Measurements from ENCODE around the gene EDIL3.
"Not testable (repeated sequence)": the region's sequence is repeated elsewhere in the genome, so short reads cannot be mapped to it uniquely, and the experiment has no call there.

EDIL3 gene

GRCh38 chr5:84018521-84018920, 366.2 kb downstream of the EDIL3 start:
- not testable (repeated sequence) for H3K36me3 ChIP-seq (ENCODE audit: control insufficient read depth, insufficient read depth, low read length); H3K9ac ChIP-seq (ENCODE audit: low read depth, low read length); H3K27me3 ChIP-seq (ENCODE audit: control insufficient read depth, insufficient read depth, low read length); H3K9me3 ChIP-seq (ENCODE audit: control insufficient read depth, insufficient read depth, low read length); H3K4me1 ChIP-seq (ENCODE audit: control insufficient read depth, insufficient read depth, low read length); H3K4me3 ChIP-seq (ENCODE audit: low read depth, low read length)

DNA sequence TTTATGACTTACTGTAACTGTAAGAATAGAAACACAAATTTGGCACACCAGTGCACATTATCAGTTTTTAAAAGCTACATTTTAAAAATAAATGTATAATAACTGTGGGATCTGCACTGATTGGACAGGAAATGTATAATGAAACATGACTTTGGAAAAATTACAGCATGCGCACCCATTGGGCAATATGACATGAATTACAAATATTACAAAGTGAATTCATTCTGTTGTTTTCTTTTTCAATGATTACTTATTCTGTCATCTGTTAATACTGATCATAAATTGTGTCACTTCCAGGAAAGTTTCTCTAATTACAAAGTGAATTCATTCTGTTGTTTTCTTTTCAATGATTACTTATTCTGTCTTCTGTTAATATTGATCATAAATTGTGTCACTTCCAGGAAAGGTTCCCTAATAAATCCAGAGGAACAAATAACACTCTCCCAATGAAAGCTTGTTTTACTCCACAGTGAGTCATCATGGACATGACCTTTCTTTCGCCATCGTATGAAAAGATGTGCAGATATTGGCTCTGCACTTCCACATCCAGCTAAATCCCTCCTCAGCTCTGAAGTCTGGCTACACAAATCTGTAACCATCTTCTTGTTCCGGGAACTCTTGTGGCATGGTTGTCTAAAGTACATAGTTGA, 367.0 kb downstream of the EDIL3 start:
- no peaks in the 10 kb centered on the region for H3K9me3 ChIP-seq (ENCODE audit: control insufficient read depth, insufficient read depth, low read length)
- H3K4me3 ChIP-seq (ENCODE audit: low read depth, low read length), result no peak overlapping the region
- no peaks in the 10 kb centered on the region for H3K4me1 ChIP-seq (ENCODE audit: control insufficient read depth, insufficient read depth, low read length)
- H3K36me3 ChIP-seq (ENCODE audit: control insufficient read depth, insufficient read depth, low read length), result no peaks in the 10 kb centered on the region
- H3K27me3 ChIP-seq (ENCODE audit: control insufficient read depth, insufficient read depth, low read length), result no peaks in the 10 kb centered on the region
- no peak overlapping the region for H3K9ac ChIP-seq (ENCODE audit: low read depth, low read length)

- Histone ChIP-seq H3K4me3 (ENCODE audit: low read depth, low read length) (no peak overlapping the region), H3K9ac (ENCODE audit: low read depth, low read length) (no peak overlapping the region), H3K9me3 (ENCODE audit: control insufficient read depth, insufficient read depth, low read length) (no peaks in the 10 kb centered on the region), H3K36me3 (ENCODE audit: control insufficient read depth, insufficient read depth, low read length) (no peaks in the 10 kb centered on the region), H3K27me3 (ENCODE audit: control insufficient read depth, insufficient read depth, low read length) (no peaks in the 10 kb centered on the region), H3K4me1 (ENCODE audit: control insufficient read depth, insufficient read depth, low read length) (no peaks in the 10 kb centered on the region)
These were observed 368.6 kb downstream of the EDIL3 start for GRCh38 chr5:84016085-84016484.

DNA sequence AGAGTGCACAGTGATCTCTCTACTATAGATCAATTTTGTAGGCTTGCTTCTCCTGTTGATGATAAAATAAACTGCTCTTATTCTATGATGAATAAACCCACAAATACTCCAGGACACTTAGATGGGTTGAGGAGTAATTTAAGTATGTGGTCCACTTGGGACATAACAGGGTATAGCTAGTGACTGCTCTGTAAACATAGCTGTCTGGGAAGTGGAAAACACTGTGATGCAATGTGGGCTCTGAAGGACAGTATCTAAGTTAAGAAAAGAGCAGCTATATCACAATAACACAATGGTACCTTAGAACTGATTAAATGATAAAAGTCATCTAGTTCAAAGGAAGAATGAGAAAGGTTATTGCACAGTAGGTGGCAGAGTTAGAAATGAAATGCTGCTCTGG, 369.7 kb downstream of the EDIL3 start:
- H3K4me3 ChIP-seq (ENCODE audit: low read depth, low read length), result no peak overlapping the region
- H3K4me1 ChIP-seq (ENCODE audit: control insufficient read depth, insufficient read depth, low read length), result no peaks in the 10 kb centered on the region
- no peak overlapping the region for H3K9ac ChIP-seq (ENCODE audit: low read depth, low read length)

GRCh38 chr5:83993803-83994202, 390.9 kb downstream of the EDIL3 start:
- Histone ChIP-seq H3K9me3 (ENCODE audit: control insufficient read depth, insufficient read depth, low read length) (no peaks in the 10 kb centered on the region), H3K36me3 (ENCODE audit: control insufficient read depth, insufficient read depth, low read length) (no peaks in the 10 kb centered on the region), H3K4me1 (ENCODE audit: control insufficient read depth, insufficient read depth, low read length) (peaks cover 4% of the 10 kb centered on the region), H3K9ac (ENCODE audit: low read depth, low read length) (peak overlapping the region; percentile 26), H3K27me3 (ENCODE audit: control insufficient read depth, insufficient read depth, low read length) (no peaks in the 10 kb centered on the region), H3K4me3 (ENCODE audit: low read depth, low read length) (no peak overlapping the region)

More for the DNA sequence above, 369.7 kb downstream of the EDIL3 start:
- Histone ChIP-seq H3K9me3 (ENCODE audit: control insufficient read depth, insufficient read depth, low read length) (no peaks in the 10 kb centered on the region), H3K27me3 (ENCODE audit: control insufficient read depth, insufficient read depth, low read length) (no peaks in the 10 kb centered on the region), H3K36me3 (ENCODE audit: control insufficient read depth, insufficient read depth, low read length) (no peaks in the 10 kb centered on the region)

DNA sequence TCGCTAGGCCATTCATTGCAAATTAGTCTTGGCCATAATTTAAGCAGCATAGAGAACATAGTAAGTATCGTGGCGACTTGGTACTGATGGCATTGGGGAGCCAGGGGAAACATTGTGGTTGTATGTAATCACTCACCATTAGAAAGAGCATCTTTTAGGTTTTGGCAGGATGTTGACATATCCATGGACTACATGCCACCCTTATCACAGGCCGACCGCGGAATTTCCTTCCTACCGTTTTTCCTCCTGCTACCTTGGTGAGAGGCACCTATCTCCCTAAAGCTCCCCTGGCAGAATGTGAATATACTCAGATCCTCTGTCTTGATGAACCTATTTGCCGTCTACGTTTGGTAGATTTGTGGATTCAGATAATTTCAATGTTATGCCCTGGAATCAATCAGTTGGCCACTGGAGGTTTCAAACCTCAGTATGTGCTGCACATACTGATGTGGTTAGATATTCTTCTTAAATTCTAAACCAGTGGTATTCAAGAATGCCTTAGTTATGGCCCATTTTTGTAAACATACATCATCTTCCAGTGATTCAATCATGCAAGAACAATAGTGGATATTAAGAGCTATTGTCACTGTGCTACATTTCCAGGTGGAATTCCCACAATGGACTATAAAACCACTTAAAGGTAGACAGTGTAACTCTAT, 393.0 kb downstream of the EDIL3 start:
- no peak overlapping the region for H3K9ac ChIP-seq (ENCODE audit: low read depth, low read length)
- H3K4me1 ChIP-seq (ENCODE audit: control insufficient read depth, insufficient read depth, low read length), result peaks cover 4% of the 10 kb centered on the region
- H3K9me3 ChIP-seq (ENCODE audit: control insufficient read depth, insufficient read depth, low read length), result no peaks in the 10 kb centered on the region
- H3K4me3 ChIP-seq (ENCODE audit: low read depth, low read length), result no peak overlapping the region
- no peaks in the 10 kb centered on the region for H3K27me3 ChIP-seq (ENCODE audit: control insufficient read depth, insufficient read depth, low read length)
- H3K36me3 ChIP-seq (ENCODE audit: control insufficient read depth, insufficient read depth, low read length), result no peaks in the 10 kb centered on the region

- no peaks in the 10 kb centered on the region for H3K9me3 ChIP-seq (ENCODE audit: control insufficient read depth, insufficient read depth, low read length)
- no peak overlapping the region for H3K9ac ChIP-seq (ENCODE audit: low read depth, low read length)
- H3K4me3 ChIP-seq (ENCODE audit: low read depth, low read length), result no peak overlapping the region
- H3K27me3 ChIP-seq (ENCODE audit: control insufficient read depth, insufficient read depth, low read length), result no peaks in the 10 kb centered on the region
- H3K36me3 ChIP-seq (ENCODE audit: control insufficient read depth, insufficient read depth, low read length), result no peaks in the 10 kb centered on the region
- H3K4me1 ChIP-seq (ENCODE audit: control insufficient read depth, insufficient read depth, low read length), result no peaks in the 10 kb centered on the region
These were observed 396.4 kb downstream of the EDIL3 start for GRCh38 chr5:83988293-83988685.

GRCh38 chr5:83987513-83988292, 397.0 kb downstream of the EDIL3 start:
- H3K9me3 ChIP-seq (ENCODE audit: control insufficient read depth, insufficient read depth, low read length), result no peaks in the 10 kb centered on the region
- no peaks in the 10 kb centered on the region for H3K36me3 ChIP-seq (ENCODE audit: control insufficient read depth, insufficient read depth, low read length)
- no peaks in the 10 kb centered on the region for H3K4me1 ChIP-seq (ENCODE audit: control insufficient read depth, insufficient read depth, low read length)
- H3K9ac ChIP-seq (ENCODE audit: low read depth, low read length), result no peak overlapping the region
- H3K4me3 ChIP-seq (ENCODE audit: low read depth, low read length), result no peak overlapping the region
- H3K27me3 ChIP-seq (ENCODE audit: control insufficient read depth, insufficient read depth, low read length), result no peaks in the 10 kb centered on the region

DNA sequence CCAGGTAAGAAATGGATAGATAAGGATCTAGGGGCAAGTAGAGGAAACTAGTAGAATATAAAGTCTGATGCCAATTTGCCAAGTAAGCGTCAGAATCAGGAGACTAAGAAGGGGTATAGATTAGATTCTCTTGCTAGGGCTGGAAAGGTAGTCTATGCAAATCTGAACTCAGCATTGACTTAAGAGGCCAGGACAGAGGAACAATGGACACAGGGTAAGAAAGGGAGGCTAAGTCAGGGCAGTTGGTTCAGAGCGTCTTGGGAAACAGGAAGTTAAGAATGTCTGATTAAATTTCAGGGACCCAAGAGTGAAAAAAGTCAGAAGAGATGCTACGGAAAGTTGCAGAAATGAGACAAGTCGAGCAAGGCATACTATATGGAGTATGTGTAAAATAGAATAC, 400.8 kb downstream of the EDIL3 start:
- Histone ChIP-seq H3K4me1 (ENCODE audit: control insufficient read depth, insufficient read depth, low read length) (no peaks in the 10 kb centered on the region), H3K27me3 (ENCODE audit: control insufficient read depth, insufficient read depth, low read length) (no peaks in the 10 kb centered on the region), H3K4me3 (ENCODE audit: low read depth, low read length) (no peak overlapping the region), H3K9ac (ENCODE audit: low read depth, low read length) (no peak overlapping the region), H3K36me3 (ENCODE audit: control insufficient read depth, insufficient read depth, low read length) (no peaks in the 10 kb centered on the region), H3K9me3 (ENCODE audit: control insufficient read depth, insufficient read depth, low read length) (no peaks in the 10 kb centered on the region)

DNA sequence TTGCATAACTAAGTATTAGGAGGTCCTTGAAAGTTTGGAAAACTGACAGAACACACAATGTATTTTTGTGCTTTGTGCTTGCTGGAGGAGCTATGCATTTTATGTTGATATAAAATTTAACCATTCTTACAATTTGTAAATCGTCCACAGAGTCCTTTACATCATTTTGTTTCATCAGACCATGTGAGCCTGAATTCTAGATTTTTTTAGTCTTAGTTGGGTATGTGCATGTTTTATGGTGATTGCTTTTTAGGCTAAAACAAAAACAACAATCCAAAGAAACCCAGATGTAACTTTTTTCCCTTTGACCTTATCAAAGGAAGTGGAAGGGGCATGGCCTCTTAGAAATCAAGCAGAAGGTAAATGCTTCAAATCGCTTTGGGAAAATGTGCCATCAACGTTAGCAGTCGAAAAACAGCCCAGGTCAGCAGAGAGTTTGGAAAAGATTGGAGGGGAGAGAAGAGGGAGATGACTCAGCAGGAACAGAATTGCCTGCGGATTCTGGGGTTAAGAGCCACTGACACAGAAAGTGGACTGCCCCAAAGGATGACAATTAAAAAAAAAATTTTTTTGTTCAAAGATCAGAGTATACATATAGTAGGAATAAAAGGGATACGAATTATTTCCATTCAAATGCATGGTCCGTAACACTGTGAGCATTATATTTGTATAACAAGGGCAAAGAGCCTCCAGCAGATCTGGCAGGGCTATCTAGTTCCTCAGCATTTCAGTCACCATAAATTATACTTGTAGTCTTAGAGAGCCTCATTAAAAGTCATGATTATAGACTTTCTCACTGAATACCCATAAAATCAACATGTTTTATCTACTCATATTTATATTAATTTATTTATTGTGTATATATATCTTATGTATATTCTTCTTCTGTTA, 410.5 kb downstream of the EDIL3 start:
- Histone ChIP-seq H3K4me3 (ENCODE audit: low read depth, low read length) (no peak overlapping the region), H3K36me3 (ENCODE audit: control insufficient read depth, insufficient read depth, low read length) (no peaks in the 10 kb centered on the region), H3K9me3 (ENCODE audit: control insufficient read depth, insufficient read depth, low read length) (no peaks in the 10 kb centered on the region), H3K4me1 (ENCODE audit: control insufficient read depth, insufficient read depth, low read length) (peaks cover 17% of the 10 kb centered on the region), H3K9ac (ENCODE audit: low read depth, low read length) (peak overlapping the region; percentile 20), H3K27me3 (ENCODE audit: control insufficient read depth, insufficient read depth, low read length) (no peaks in the 10 kb centered on the region)

DNA sequence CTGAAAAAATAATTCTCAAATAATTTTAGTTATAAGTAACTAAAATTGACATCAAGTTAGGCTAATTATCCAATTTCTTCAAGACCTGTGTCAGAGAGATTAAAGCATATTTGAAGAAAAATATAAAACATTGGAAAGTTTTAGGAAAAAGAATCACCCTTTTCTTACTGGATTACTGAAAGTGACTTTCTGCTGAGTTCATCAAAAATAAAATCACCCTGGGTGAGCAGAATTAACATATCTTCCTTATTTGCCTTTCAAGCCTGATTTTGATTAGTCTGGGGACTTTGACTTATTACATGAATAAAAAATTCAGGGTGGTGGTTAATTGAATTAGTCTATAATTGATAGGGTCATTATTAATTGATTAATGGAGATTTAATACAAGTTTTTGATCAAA, 411.8 kb downstream of the EDIL3 start:
- Histone ChIP-seq H3K9me3 (ENCODE audit: control insufficient read depth, insufficient read depth, low read length) (no peaks in the 10 kb centered on the region), H3K9ac (ENCODE audit: low read depth, low read length) (no peak overlapping the region), H3K4me1 (ENCODE audit: control insufficient read depth, insufficient read depth, low read length) (peaks cover 17% of the 10 kb centered on the region), H3K36me3 (ENCODE audit: control insufficient read depth, insufficient read depth, low read length) (no peaks in the 10 kb centered on the region), H3K27me3 (ENCODE audit: control insufficient read depth, insufficient read depth, low read length) (no peaks in the 10 kb centered on the region), H3K4me3 (ENCODE audit: low read depth, low read length) (no peak overlapping the region)

Measured in iPS-15b (cell line).